K562 (cell line): Measurements from ENCODE around the gene CDCA4. TPM values are rescaled to one million over a fixed set of nuclear protein-coding genes. Genes with fewer than 3 reads are reported as not detected.

Experiments used
- ATAC-seq: fragments of 200-7000 bp; cut with Tn5 transposase; 3 replicates; pipeline ENCODE4 v1.9.1; 2020; ENCODE audit warnings: moderate library complexity
- BruUV-seq: library from RNA; stranded (reverse); fragments of 400-500 nt; replicated peaks from 2 replicates; lab custom pipeline; 2021; lab: Mats Ljungman, UMichigan
- CTCF ChIA-PET: fragments of 300-600 bp; formaldehyde crosslinking; extraction: SDS; loops from one replicate; lab custom pipeline; 2021; ENCODE audit warnings: low intra/inter-chr PET ratio; lab: Yijun Ruan, JAX
- POLR2A ChIA-PET: fragments of 300-600, 350-650 bp; sonication (Branson Sonifier 250); formaldehyde crosslinking; extraction: SDS; loops from one replicate; lab custom pipeline; 2021; ENCODE audit warnings: antibody characterized with exemption, inconsistent platforms; lab: Yijun Ruan, JAX
- DNase-seq, 4 experiments: peaks; one replicate each; pipeline versions ENCODE4 v3.0.0 to v3.0.0-alpha.2; 2011 to 2018; ENCODE audit warnings: low spot score in 3 of 4, mixed read lengths in 3 of 4; ENCODE audit errors: extremely low read depth in 1 of 4
- FAIRE-seq: peaks from 2 replicates; lab custom pipeline; 2011; peaks lifted over from hg19 to GRCh38; lab: Jason Lieb, UNC
- H2AFZ ChIP-seq: 2 replicates; pipeline ENCODE4 v1.6.0; 2011; ENCODE audit warnings: low read depth, low read length, control low read depth, inconsistent platforms
- H3K27ac ChIP-seq: fragments of 200-600 bp; 3 replicates; pipeline ENCODE4 v1.8.0; 2011; ENCODE audit warnings: low read depth, mild to moderate bottlenecking, control low read depth, inconsistent platforms, low read length, moderate library complexity, mixed read lengths; ENCODE audit errors: extremely low read depth
- H3K27me3 ChIP-seq, 2 experiments: fragments of 300-600 bp in 1 of 2; 2 replicates in 1 of 2; 3 replicates in 1 of 2; pipeline versions ENCODE4 v1.6.0 to v1.8.0; 2011; ENCODE audit warnings: inconsistent platforms in 2 of 2, low read length in 2 of 2, mild to moderate bottlenecking in 1 of 2, mixed read lengths in 1 of 2, moderate library complexity in 1 of 2; ENCODE audit not compliant: control insufficient read depth in 2 of 2, insufficient read depth in 2 of 2
- H3K36me3 ChIP-seq: fragments of 300-600 bp; 3 replicates; pipeline ENCODE4 v1.8.0; 2011; ENCODE audit warnings: mild to moderate bottlenecking, low read length, inconsistent platforms; ENCODE audit not compliant: control insufficient read depth, insufficient read depth
- H3K4me1 ChIP-seq, 2 experiments: fragments of 200-600 bp in 1 of 2; replicated peaks in 1 of 2; 2 replicates in 1 of 2; 3 replicates in 1 of 2; pipeline versions ENCODE4 v1.5.1 to v1.8.0; 2011; ENCODE audit warnings: inconsistent platforms in 2 of 2, low read length in 2 of 2, mild to moderate bottlenecking in 1 of 2, mixed read lengths in 1 of 2, moderate library complexity in 1 of 2; ENCODE audit not compliant: control insufficient read depth in 2 of 2, insufficient read depth in 2 of 2
- H3K4me2 ChIP-seq: 2 replicates; pipeline ENCODE4 v1.6.1; 2011; ENCODE audit warnings: low read length, control low read depth, inconsistent platforms, mixed read lengths; ENCODE audit not compliant: insufficient read depth
- H3K4me3 ChIP-seq: fragments of 200-600 bp; sonication (generic), shearing (Covaris generic); 2 replicates; pipeline ENCODE4 v1.5.1; 2016; ENCODE audit warnings: control low read depth, inconsistent platforms
- H3K79me2 ChIP-seq: fragments of 200-600 bp; 3 replicates; pipeline ENCODE4 v1.8.0; 2011; ENCODE audit warnings: low read length, inconsistent platforms; ENCODE audit not compliant: control insufficient read depth, insufficient read depth
- H3K9ac ChIP-seq, 2 experiments: 2 replicates each; pipeline versions ENCODE4 v1.6.0 to v1.6.1; 2011; ENCODE audit warnings: low read depth in 2 of 2, low read length in 2 of 2, control low read depth in 1 of 2, inconsistent platforms in 1 of 2, mild to moderate bottlenecking in 1 of 2, mixed read lengths in 1 of 2; ENCODE audit not compliant: insufficient read depth in 1 of 2
- H3K9me1 ChIP-seq: one replicate; pipeline ENCODE4 v1.6.0; 2011; ENCODE audit warnings: inconsistent platforms, mild to moderate bottlenecking, low read length, moderate library complexity; ENCODE audit not compliant: control insufficient read depth, insufficient read depth
- H3K9me3 ChIP-seq: replicated peaks from 2 replicates; pipeline ENCODE4 v1.5.1; 2011; ENCODE audit warnings: low read depth, low read length, inconsistent platforms; ENCODE audit not compliant: control insufficient read depth, insufficient read depth
- H4K20me1 ChIP-seq: replicated peaks from 2 replicates; pipeline ENCODE4 v1.6.1; 2011; ENCODE audit warnings: low read length, inconsistent platforms, mixed read lengths; ENCODE audit not compliant: control insufficient read depth, insufficient read depth
- DDX20 ChIP-seq: fragments of 450-650 bp; IDR thresholded peaks from 2 replicates; pipeline ENCODE4 v1.6.1; 2016; ENCODE audit warnings: missing genetic modification characterization, low read depth, mild to moderate bottlenecking, missing compliant biosample characterization, moderate library complexity
- GABPB2 ChIP-seq: fragments of 250-450 bp; sonication (Bioruptor Pico); conservative IDR thresholded peaks from 2 replicates; pipeline ENCODE4 v1.5.1; 2021; ENCODE audit warnings: mild to moderate bottlenecking
- HDAC8 ChIP-seq: fragments of 450-650 bp; IDR thresholded peaks from 2 replicates; pipeline ENCODE4 v1.6.1; 2016; ENCODE audit warnings: mild to moderate bottlenecking, missing genetic modification characterization, moderate library complexity, missing compliant biosample characterization
- KDM5B ChIP-seq: fragments of 200-600 bp; sonication (generic); IDR thresholded peaks from 2 replicates; pipeline ENCODE4 v1.6.1; 2012; ENCODE audit warnings: low read depth, mild to moderate bottlenecking, moderate library complexity, low read length, control low read depth, inconsistent platforms; ENCODE audit not compliant: insufficient replicate concordance
- MYNN ChIP-seq, 2 experiments: sonication (generic); formaldehyde crosslinking in 1 of 2; IDR thresholded peaks; 2 replicates each; pipeline versions ENCODE4 v1.5.0 to v1.6.1; 2016 to 2020; ENCODE audit warnings: antibody characterized with exemption in 1 of 2, missing genetic modification reagents in 1 of 2
- SOX6 ChIP-seq: fragments of 450-650 bp; IDR thresholded peaks from 2 replicates; pipeline ENCODE4 v1.6.1; 2014; ENCODE audit warnings: mild to moderate bottlenecking
- TARDBP ChIP-seq: fragments of 450-650 bp; IDR thresholded peaks from 2 replicates; pipeline ENCODE4 v1.6.1; 2016
- TFAM ChIP-seq: fragments of 250-450 bp; sonication (Bioruptor Pico); conservative IDR thresholded peaks from 2 replicates; pipeline ENCODE4 v1.5.0; 2021; ENCODE audit warnings: mild to moderate bottlenecking, moderate library complexity
- TSC22D4 ChIP-seq: fragments of 450-650 bp; IDR thresholded peaks from 2 replicates; pipeline ENCODE4 v1.6.1; 2016; ENCODE audit warnings: missing genetic modification characterization, missing biosample characterization, control low read depth
- ZNF165 ChIP-seq: fragments of 250-450 bp; sonication (Bioruptor Pico); IDR thresholded peaks from 2 replicates; pipeline ENCODE4 v1.4.0; 2020; ENCODE audit warnings: borderline replicate concordance
- ZNF311 ChIP-seq: fragments of 250-450 bp; sonication (Bioruptor Pico); IDR thresholded peaks from 2 replicates; pipeline ENCODE4 v1.4.0; 2020; ENCODE audit warnings: mild to moderate bottlenecking, moderate library complexity
- ZNF395 ChIP-seq: fragments of 200-800 bp; sonication (Bioruptor generic); IDR thresholded peaks from 2 replicates; pipeline ENCODE4 v1.6.1; 2017; ENCODE audit warnings: missing genetic modification characterization, missing compliant biosample characterization
- ZNF699 ChIP-seq: fragments of 250-450 bp; sonication (Bioruptor Pico); IDR thresholded peaks from 2 replicates; pipeline ENCODE4 v1.8.0; 2021; ENCODE audit warnings: mild to moderate bottlenecking, moderate library complexity; ENCODE audit not compliant: insufficient replicate concordance
- WGBS: fragments of 100-300 bp; shearing (Covaris generic); methylation state at CpG from one replicate; pipeline ENCODE4 v1.1.6; 2016; ENCODE audit warnings: low coverage, mixed read lengths; ENCODE audit not compliant: insufficient coverage; ENCODE audit errors: missing lambda C conversion rate; 5-methylcytosine and 5-hydroxymethylcytosine counted together
- in situ Hi-C: fragments of 300-500 bp; cut with MboI; formaldehyde crosslinking; loops from 4 replicates; pipeline ENCODE4 v1.15.0; 2018; ENCODE audit warnings: inconsistent platforms, mixed read lengths
- intact Hi-C: fragments of 100-400 bp; cut with micrococcal nuclease; formaldehyde crosslinking; loops from 2 replicates; pipeline ENCODE4 v1.14.2; 2022
- polyA plus RNA-seq, 8 experiments: library from polyadenylated mRNA; depleted of rRNA in 4 of 8; stranded (reverse) in 5 of 8; unstranded in 3 of 8; fragments of >200 nt; fragmentation: Nextera tagmentation in 2 of 8; fragmentation: Illumina TruSeq in 1 of 8; extraction: Ambion mirVana in 2 of 8; extraction: Trizol in 1 of 8; gene quantifications; 2 replicates each; pipeline versions ENCODE4 v1.2.1 to v1.2.3, GENCODE V29; 2011 to 2014; ENCODE audit warnings: inconsistent platforms in 1 of 8, missing spikeins in 1 of 8
- total RNA-seq, 7 experiments: library from RNA; depleted of rRNA in 6 of 7; stranded (reverse); fragments of >200 nt in 6 of 7; fragmentation: Illumina TruSeq in 2 of 7; extraction: Trizol in 2 of 7; gene quantifications; 2 replicates each; pipeline versions ENCODE4 v1.2.1 to v1.2.3, GENCODE V29; 2011 to 2021; ENCODE audit warnings: low replicate concordance in 1 of 7
- TF ChIP-seq, protein P1 (sequence below), 3 experiments: fragments of 200-800 bp in 1 of 3; sonication (Bioruptor generic) in 1 of 3; sonication (generic) in 1 of 3; formaldehyde crosslinking in 1 of 3; IDR thresholded peaks; 2 replicates each; pipeline versions ENCODE4 v1.6.1 to v1.8.0; 2016 to 2022; ENCODE audit warnings: mild to moderate bottlenecking in 2 of 3, missing compliant biosample characterization in 2 of 3, missing genetic modification characterization in 2 of 3, missing genetic modification reagents in 1 of 3

The CDCA4 gene
- total and polyA plus RNA-seq, 9 of the 15 experiments (the other 6 are each of a cell fraction or from before 2014, with no cell fraction given): 6.6 to 44.2 (median 23.0) TPM

GRCh38 chr14:104993306-104993705 lies 27.6 kb downstream of the CDCA4 start (continued):
- TF ChIP-seq KDM5B: no peak
- no peak for TF ChIP-seq SOX6
- no peak for TF ChIP-seq HDAC8 (tag)
- TF ChIP-seq ZNF395: no peak
- no peak for TF ChIP-seq TARDBP
- TF ChIP-seq TSC22D4 (tag): no peak
- TF ChIP-seq, all 486 proteins: peak for 0

GRCh38 chr14:104992501-104992900 lies 28.4 kb downstream of the CDCA4 start:
- H3K79me2 ChIP-seq: no peaks in the 10 kb centered on the region
- H4K20me1 ChIP-seq: no peaks in the 10 kb centered on the region
- TF ChIP-seq, protein P1, sequence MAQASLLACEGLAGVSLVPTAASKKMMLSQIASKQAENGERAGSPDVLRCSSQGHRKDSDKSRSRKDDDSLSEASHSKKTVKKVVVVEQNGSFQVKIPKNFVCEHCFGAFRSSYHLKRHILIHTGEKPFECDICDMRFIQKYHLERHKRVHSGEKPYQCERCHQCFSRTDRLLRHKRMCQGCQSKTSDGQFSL (CRISPR knock-in tag; IDR thresholded peaks at IDR 0.05): no peak
- TF ChIP-seq, protein P1 (tag; IDR thresholded peaks at IDR 0.05): no peak
- TF ChIP-seq MYNN (IDR thresholded peaks at IDR 0.05) (no peak), MYNN (CRISPR knock-in tag; IDR thresholded peaks at IDR 0.05) (no peak), TFAM (CRISPR knock-in tag) (no peak), GABPB2 (CRISPR knock-in tag) (no peak), ZNF165 (CRISPR knock-in tag) (no peak), ZNF311 (CRISPR knock-in tag) (no peak), ZNF699 (no peak), DDX20 (tag) (no peak)
- H3K4me2 ChIP-seq: no peak overlapping the region
- no peak overlapping the region for H3K4me3 ChIP-seq
- no TSS peak for BruUV-seq
- intact Hi-C loops (no loop called here), in situ Hi-C loops (no loop called here)
- ATAC-seq (no peak), FAIRE-seq (no peak), DNase-seq (no peak)
- no peak overlapping the region for H2AFZ ChIP-seq
- H3K36me3 ChIP-seq: no peaks in the 10 kb centered on the region
- H3K9ac ChIP-seq: no peak overlapping the region
- no peaks in the 10 kb centered on the region for H3K9me1 ChIP-seq
- H3K4me1 ChIP-seq: peaks cover 0 to 8% of the 10 kb centered on the region in 2 experiments; a peak in 2 of 5 replicates
- H3K27me3 ChIP-seq: no peaks in the 10 kb centered on the region
- 94% methylated on average over 10 of the region's 11 CpGs for WGBS
- CTCF ChIA-PET: no interaction called here
- POLR2A ChIA-PET: interaction anchor here (1.0 kb wide), 1 partner anchor 15 kb away, joined by 3 read pairs; no protein-coding TSS in a partner anchor
- H3K9me3 ChIP-seq: no peaks in the 10 kb centered on the region
- no peak overlapping the region for H3K27ac ChIP-seq
